Measurements from ENCODE around the gene PTPRO.

PTPRO gene

DNA sequence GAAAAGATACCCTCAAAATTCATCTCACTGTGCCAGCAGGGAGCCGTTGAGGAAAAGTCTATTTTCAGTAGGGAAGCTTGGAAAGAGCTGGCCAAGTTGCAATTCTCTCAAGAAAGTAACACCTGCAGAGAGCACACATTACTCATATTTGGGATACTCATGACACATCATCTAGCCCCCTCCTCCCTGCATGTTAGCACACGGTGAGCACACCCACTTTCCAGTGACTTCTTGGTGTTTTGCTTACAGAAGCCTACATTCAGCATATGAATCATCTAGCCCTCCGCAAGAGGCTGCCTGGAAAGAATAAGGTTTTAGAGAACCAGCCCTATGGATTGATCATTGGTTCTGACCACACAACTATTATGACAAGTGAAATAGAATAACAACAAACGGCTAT lies 124.5 kb downstream of the PTPRO start:
- no peak for DNase-seq (ENCODE audit: low read depth in 2 of 2)

DNA sequence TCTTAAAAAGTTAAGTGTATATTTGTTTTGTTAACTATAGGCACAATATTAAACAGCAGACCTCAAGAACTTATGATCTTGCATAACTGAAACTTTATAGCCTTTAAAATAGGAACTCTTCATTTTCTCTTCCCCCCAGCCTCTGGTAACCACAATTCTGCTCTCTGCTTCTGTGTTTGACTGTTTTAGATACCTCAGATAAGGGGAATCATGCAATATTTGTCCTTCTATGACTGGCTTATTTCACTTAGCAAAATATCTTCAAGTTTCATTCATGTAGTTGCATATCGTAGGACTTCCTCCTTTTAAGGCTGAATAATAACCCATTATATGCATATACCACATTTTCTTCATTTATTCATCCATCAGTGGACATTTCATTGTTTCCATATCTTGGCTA lies 131.3 kb downstream of the PTPRO start:
- no peak for DNase-seq (ENCODE audit: low read depth in 2 of 2)

DNA sequence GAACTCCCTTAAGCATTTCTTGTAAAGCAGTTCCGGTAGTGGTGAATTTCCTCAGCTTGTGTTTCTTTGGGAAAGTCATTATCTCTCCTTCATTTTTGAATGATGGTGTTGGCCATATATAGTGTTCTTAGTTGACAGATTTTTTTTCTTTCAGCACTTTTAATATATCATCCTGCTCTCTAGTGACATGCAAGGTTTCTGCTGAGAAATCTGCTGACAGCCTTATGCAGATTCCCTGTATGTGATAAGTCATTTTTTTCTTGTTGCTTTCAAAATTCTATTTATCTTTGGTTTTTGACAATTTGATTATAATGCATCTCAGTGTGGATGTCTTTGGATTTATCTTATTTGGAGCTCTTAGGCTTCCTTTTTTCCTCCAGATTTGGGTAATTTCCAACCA lies 135.7 kb downstream of the PTPRO start:
- DNase-seq (ENCODE audit: low read depth in 2 of 2) = no peak

DNA sequence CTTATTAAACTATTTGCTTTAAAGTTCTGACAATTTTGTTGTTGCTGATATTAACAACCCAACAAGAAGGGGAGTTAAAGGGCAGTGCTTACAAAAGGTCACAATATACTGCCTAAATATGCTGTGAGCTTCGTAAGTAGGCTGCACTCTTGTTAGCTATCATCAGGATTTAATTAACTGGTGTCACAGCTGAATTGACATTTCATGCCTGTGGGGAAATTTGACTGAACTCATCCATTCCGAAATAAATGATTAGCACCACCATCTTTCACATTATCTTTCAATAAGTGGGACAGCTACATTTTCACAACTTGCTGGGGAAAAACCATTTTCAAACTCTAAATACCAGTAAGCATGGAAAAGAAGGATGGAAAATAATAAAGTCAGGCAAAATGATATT lies 146.6 kb downstream of the PTPRO start:
- no peak for DNase-seq (ENCODE audit: low read depth in 2 of 2)

DNA sequence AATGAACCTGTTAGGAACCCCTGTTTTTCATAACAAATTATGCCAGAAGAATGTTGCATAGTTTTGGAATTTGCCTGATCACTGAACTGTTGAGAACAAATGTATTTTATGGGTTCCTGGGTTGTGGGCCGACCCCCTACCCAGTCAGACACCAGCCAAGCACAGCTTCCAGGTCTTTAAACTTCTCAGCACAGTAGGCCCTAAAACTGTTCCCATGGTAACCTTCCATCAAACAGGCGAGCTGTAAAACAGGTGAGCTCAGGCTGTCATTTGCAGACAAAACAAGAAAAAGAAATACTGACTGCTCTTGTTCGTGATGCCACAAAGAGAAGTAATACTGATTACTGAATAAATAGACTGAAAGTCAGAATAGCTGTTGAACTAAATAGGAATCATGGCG lies 147.0 kb downstream of the PTPRO start:
- DNase-seq (ENCODE audit: low read depth in 2 of 2) = no peak

DNA sequence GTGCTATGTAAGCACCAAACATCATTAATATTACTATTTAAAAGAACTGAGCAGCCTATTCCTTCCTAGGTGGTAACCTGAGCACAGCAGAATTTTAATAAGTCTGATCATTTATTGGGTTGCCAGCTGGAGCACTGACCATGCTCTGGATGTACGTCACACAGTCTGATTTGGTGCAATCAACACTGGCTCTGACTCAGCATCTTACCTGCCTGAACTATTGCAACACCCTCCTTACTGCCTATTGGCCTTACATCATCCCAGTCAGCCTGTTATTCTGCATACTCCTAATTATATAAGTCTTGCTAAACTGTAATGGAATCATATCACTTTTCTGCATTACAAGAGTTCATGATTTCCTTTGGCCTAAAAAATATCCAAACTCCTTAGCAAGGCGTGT lies 149.7 kb downstream of the PTPRO start:
- no peak for DNase-seq (ENCODE audit: low read depth in 2 of 2)

DNA sequence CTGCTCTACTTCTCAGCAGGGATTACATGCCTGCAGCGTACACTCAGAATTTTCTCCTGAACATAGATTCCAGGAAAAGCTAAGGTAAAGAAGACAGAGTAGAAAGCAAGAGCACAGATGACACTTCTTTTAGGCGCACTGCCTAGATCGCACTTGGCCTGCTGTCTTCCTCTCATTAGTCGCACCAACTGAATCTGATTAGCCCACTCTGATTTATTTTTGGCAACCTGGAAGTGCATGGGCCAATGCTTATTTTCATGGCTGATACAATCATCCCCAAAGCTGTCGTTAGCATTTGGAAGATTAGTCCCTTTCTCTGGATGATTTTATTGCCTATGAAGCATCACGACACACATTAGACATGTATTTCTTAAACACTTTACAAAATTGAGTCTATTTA lies 152.5 kb downstream of the PTPRO start:
- no peak for DNase-seq (ENCODE audit: low read depth in 2 of 2)

DNA sequence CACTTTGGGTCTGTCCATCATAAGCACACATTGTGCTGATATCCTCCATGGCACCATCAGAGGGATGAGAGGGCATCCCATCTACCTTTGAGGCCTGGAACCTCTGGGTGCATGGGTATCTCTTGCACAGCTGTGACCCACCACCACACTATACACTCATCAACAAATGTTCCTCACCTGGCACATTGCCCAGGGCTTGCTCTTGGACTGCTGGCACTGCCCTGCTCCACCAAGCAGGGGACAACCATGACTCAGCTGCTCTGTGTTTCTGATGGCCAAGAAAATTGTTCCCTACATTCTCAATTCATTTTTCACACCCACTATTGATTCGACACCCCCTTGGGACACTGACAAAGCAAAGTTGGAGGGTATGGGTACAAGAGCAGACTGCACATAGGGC lies 155.5 kb downstream of the PTPRO start:
- no peak for DNase-seq (ENCODE audit: low read depth in 2 of 2)

DNA sequence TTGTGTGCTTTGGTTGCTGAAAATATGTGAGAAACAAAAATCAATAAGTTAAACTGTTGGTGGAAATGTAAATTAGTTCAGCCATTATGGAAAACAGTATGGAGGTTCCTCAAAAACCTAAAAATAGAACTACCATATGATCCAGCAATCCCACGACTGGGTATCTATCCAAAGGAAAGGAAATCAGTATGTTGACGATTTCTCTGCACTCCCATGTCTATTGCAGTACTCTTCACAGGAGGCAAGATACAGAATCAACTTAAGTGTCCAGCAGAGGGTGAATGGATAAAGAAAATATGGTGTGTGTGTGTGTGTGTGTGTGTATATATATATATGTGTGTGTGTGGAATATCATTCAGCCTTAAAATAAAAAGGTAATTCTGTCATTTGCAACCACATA lies 159.5 kb downstream of the PTPRO start:
- DNase-seq (ENCODE audit: low read depth in 2 of 2) = no peak

DNA sequence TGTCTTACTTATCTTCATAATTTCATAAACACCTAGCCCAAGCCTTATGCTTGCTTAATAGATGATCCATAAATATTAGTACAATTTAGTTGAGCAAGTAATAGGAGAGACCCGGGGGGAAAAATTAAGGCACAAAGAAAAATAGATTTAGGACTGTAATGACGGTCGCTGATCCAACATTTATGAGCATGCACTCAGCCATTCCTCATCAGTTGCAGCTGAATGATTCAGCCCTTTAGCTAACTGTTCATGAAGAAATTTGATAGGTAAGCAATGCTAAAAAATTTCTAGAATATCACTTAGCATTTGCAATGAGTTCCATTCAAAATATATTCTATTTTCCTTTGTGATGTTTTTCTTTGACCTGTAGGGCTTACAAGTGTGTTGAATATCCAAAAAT lies 163.2 kb downstream of the PTPRO start:
- DNase-seq (ENCODE audit: low read depth in 2 of 2) = no peak

DNA sequence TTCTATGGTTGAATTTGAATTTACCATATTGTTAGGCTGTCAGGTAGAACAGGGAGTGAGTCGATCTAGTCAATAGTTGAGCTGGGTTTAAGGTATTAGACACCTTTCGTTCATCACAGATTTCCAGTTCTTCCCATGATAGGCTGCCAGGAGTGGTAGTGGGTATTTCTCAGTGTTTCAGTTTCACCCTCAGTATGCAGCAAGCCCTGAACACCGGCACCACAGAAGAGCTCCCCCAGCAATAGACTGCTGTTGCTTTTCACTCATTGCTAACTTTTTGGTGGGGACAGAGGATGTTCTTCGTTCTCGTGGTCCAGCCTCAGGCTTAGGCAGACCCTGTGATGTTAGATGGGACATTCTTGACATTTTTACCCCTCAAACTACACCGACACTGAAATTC lies 164.6 kb downstream of the PTPRO start:
- DNase-seq (ENCODE audit: low read depth in 2 of 2) = no peak

DNA sequence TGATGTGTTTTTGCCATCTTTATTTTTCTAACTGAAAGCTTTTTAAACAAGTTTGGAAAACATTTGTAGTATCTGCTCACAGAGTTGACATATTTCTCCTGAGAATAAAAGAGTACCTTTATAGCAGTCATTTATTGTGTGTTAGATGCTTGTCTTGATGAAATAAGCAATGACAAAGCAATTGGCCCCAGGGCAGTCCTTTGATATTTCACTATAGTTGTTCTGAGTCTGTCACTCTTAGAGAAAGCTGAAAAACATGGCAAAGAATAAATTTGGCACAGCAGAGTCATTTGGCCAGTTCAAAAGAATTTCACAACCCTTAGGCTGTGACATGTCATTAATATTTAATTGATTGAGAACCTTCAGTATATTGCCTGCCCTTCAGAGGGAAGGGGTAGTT lies 166.2 kb downstream of the PTPRO start:
- DNase-seq (ENCODE audit: low read depth in 2 of 2) = no peak

DNA sequence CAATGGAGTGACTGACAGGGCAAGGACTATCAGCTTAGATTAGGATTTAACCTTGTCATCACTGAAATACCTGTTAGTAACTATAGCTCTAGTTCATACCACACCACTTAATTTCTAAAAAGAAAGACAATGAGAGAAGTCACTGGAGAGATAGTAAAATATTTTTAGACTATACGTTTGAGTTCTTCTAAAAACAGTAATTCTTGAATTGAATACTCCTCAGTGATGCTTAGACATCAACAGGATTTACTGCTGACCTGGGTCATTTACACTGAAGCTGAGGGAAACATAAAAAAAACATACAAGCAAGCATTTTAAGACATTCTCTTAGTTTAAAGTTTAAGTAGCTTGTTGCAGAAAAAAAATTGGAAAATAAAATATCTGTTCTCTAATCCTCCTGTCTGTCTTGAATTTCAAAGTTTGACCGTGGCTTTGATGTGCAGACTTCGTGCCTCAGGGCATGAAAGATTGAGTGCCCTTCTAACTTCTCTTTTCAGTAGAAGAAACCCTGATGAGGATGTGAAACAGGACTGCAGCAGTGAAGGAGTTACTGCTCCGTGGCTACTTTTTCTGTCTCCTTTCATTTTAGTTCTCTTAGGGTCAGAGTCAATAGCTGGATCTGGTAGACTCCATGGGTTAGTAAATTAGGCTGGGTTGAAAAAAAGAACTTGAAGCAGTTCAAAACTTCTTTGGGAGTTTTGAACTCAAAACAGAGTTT lies 172.2 kb downstream of the PTPRO start:
- no peak for DNase-seq (ENCODE audit: low read depth in 2 of 2)

DNA sequence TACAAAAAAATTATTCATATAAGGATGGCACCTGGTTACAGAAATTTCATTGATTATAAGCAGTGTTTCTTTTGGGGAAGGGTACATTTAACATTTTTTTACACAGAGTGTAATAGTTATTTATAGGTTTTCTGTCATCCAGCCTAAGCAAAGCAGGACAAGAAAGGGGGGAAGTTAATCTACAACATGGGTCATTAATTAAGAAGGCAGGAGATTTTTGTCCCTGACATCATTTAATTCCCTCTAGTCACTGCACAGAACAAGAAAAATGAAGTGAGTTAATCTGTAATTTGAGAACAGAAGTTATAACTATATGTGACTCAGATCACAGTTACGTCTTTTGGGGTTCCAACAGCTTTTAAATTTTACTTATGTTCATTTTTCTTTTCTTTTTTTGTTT lies 173.4 kb downstream of the PTPRO start:
- DNase-seq (ENCODE audit: low read depth in 2 of 2) = no peak

DNA sequence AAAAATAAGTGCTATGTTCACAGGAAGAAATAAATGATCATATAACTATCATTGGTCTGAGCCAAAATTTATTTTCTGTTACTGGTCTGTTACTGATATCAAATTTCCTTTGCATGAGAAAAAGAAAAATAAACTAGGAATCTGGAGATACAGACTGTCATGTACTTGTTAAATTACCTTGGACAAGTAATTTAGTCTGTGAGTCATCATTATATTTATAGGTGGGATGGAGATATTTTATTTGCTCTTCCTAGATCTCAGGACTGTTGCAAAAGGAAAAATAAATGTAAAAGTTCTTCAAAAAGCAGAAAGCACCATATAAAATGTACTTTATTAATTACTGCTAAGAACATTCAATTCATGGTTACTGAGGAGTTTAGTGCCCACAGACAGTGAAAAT lies 174.4 kb downstream of the PTPRO start:
- DNase-seq (ENCODE audit: low read depth in 2 of 2) = no peak

DNA sequence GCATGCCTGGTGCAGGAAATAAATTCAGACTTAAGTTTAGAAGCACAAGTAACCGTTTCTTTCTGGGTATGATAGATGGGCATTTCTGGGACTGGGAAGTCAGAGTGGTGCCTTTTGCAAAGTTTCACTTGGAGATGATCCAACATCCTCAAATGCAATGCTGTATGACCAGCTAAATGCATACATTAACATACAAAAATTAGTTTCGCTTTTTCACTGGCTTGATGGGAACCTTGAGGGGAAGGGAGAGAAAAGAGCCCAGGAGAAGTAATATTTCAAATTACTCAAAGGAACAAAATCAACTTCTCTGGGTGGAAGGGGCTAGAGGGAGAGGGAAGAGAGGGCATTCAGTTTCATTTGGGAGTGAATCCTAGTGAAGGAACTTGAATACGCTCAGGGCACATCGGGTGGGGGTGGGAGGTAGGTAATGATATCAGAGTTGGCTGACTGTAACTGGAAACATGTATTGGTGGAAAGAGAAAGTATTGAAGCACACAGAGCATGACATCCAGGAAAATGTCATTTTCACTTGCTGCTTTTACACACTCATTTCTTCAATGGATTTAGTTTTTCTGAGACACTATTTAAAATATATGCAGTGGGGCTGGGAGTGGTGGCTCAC lies 175.5 kb downstream of the PTPRO start:
- DNase-seq (ENCODE audit: low read depth in 2 of 2) = no peak

DNA sequence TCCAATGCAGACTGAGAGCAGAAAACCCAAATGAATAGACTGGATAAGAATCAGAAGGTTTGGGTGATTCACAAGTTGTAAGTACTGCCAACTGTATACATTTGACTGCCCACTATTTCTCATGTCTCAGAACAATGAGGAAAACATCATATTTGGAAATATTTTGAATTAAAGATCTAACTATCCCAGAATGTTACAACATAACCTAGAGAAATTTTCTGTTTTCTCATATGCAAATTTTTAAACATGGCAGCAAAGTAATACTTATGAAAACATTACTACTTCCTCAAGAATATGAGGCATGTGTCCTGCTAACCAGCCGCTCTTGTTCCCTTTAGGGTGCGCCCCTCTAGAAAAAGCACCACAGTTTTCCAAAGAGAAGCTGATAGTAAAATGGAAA lies 179.9 kb downstream of the PTPRO start:
- no peak for DNase-seq (ENCODE audit: low read depth in 2 of 2)

DNA sequence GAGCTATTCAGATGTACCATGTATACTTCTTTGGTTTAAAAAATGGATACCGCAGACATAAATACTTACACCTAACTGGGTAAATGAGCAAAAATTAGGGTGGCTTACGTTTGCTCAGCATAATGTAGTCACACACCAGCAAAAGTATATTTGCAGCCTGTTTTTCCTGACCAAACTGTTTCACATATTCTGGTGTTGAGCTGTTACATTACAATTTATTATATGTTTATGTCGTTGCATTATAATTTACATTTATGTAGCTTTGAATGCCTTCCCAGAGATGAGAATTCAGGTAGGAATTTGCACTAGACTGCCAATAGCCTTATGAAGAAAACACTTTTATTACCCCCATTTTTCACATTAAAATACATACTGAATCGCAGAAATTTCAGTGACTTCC lies 183.3 kb downstream of the PTPRO start:
- DNase-seq (ENCODE audit: low read depth in 2 of 2) = no peak

DNA sequence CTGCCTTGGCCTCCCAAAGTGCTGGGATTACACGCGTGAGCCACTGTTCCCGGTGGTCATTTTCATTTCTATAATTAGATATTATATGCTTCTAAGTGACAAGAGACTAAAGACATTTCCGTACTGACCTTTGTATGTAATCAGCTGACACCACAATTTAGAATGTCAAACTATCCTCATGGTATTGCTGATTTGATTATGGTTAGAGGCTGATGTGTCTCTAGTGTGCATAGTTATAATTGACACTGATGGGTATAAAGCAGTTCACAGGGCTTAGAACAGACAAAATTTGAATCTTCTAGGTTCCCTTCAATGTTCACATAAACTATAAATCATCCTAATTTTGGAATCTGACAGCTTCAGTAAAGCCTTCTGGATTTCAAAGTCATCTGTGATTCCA lies 192.7 kb downstream of the PTPRO start:
- DNase-seq (ENCODE audit: low read depth in 2 of 2) = no peak

DNA sequence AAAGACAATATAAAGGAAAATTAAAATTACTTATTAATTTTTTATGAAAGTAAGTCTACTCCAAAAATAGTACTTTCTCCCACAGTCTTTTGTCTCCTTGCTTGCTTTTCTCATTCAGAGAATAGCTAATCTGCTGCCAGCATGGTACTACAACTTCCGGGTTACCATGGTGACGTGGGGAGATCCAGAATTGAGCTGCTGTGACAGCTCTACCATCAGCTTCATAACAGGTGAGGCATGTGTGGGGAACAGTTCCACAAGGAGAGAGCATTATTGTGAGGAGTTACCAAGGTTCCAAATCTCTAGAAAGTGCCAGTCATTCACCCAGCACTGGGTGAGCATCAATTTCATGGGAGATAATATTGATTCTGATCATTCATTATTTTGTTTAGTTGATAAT lies 197.8 kb downstream of the PTPRO start:
- no peak for DNase-seq (ENCODE audit: low read depth in 2 of 2)

DNA sequence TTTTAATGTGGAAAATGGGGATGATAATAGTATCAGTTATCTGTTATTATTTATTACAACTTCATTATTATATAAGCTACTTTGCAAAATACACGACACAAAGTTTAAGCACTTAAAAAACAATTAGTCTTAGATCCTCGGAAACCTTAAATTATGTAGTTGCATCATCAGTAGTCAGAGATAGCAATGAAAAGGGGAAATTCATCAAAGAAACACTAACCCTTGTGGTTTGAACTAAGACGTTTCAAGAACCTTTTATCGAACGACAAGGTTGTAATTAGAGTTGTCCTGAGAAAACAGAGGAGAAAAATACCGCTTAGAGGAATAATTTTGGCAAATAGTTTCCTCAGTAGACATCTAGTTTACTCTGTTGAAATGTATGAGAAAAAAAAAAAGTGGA lies 198.5 kb downstream of the PTPRO start:
- no peak for DNase-seq (ENCODE audit: low read depth in 2 of 2)

DNA sequence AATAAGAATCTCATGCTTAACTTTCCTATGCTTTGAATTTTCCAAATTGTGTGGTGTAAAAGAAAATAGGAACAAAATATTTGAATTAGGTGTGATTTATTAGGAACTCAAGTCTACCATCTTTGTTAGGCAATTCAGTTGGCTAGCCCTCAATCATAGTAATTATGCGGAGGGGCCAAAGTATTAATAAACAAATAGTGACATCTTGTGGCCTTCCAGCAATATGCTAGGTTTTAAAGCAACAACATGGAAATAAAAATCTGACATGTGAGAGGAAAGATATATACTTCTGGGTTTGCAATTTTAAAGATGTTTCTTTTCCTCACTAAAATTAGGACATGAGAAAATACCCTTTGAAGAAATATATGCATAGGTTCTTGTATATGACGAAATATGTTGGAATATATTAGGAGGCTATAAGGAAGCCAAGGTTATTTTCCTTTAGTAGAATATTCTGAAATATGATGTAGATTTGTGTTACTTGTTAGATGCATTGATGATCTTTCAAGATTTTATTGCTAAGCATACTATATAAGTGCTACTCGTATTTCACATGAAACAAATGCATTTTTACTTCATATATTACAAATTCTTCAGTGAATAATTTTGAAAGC lies 200.4 kb downstream of the PTPRO start:
- DNase-seq (ENCODE audit: low read depth in 2 of 2) = no peak

DNA sequence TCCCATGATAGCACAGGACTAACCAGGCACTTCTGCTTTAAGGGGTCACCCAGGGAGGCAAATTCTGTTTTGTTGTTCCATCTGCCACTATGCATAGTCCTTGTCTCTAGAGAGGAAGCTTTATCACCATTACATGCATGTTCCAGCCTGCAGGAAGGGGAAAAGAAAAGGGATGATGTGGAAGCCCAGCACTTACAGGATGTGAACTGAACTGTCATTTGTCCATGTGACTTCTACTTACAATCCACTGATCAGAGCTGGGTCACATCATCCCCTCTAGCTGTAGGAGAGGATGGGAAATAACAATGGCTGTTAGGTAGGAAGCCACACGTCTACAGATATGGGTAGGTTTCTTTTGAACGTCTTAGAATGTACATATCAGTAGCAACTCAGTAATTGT lies 203.1 kb downstream of the PTPRO start:
- DNase-seq (ENCODE audit: low read depth in 2 of 2) = no peak

DNA sequence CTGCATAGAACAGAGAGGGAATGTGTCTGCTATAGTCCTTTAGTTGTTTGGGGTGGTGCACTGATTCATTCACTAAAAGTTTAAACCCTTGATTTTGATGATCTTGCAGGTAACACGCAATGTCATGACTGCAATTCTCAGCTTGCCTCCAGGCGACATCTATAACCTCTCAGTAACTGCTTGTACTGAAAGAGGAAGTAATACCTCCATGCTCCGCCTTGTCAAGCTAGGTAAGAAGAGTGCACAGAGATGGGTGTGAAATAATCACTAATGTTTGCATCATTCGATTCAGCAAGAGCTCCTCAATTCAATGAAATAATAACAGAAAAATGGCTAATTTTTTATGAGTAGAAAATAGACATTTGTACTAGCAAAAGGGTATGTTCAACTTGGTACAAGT lies 203.7 kb downstream of the PTPRO start:
- no peak for DNase-seq (ENCODE audit: low read depth in 2 of 2)

All from stimulated activated CD4-positive, alpha-beta T cell treated with anti-CD3 and anti-CD28 coated beads, Interleukin-12 subunit alpha, Interleukin-12 subunit beta, amount 100 ng/mL, for 24 hours (primary cell).